Parathyroid adenoma (tissue), 2 donors: Measurements from ENCODE around the gene CYP20A1.
"Not testable (repeated sequence)": the region's sequence is repeated elsewhere in the genome, so short reads cannot be mapped to it uniquely, and the experiment has no call there.

ENCODE experiments used
- H2AFZ ChIP-seq: fragments of 300-600 bp; sonication (generic); one replicate; pipeline ENCODE4 v1.7.0; 2017; ENCODE audit warnings: antibody characterized with exemption, mild to moderate bottlenecking
- H3K27ac ChIP-seq: fragments of 300-600 bp; sonication (generic); one replicate; pipeline ENCODE4 v1.7.0; 2017
- H3K27me3 ChIP-seq: fragments of 300-600 bp; sonication (generic); one replicate; pipeline ENCODE4 v1.7.0; 2017; ENCODE audit warnings: low read length; ENCODE audit not compliant: control insufficient read depth, insufficient read depth
- H3K36me3 ChIP-seq: fragments of 300-600 bp; sonication (generic); one replicate; pipeline ENCODE4 v1.7.0; 2017; ENCODE audit warnings: low read length; ENCODE audit not compliant: control insufficient read depth, insufficient read depth
- H3K4me1 ChIP-seq: fragments of 300-600 bp; sonication (generic); one replicate; pipeline ENCODE4 v1.7.0; 2017; ENCODE audit warnings: control low read depth
- H3K4me2 ChIP-seq: fragments of 300-600 bp; sonication (generic); one replicate; pipeline ENCODE4 v1.7.0; 2017; ENCODE audit warnings: low read length
- H3K4me3 ChIP-seq: fragments of 300-600 bp; sonication (generic); one replicate; pipeline ENCODE4 v1.7.0; 2017; ENCODE audit warnings: low read depth, low read length
- H3K79me2 ChIP-seq: fragments of 300-600 bp; sonication (generic); one replicate; pipeline ENCODE4 v1.7.0; 2017; ENCODE audit warnings: control low read depth
- H3K9ac ChIP-seq: fragments of 300-600 bp; sonication (generic); one replicate; pipeline ENCODE4 v1.7.0; 2017; ENCODE audit warnings: mild to moderate bottlenecking
- H3K9me3 ChIP-seq: fragments of 300-600 bp; sonication (generic); one replicate; pipeline ENCODE4 v1.7.0; 2017; ENCODE audit warnings: low read length; ENCODE audit not compliant: control insufficient read depth
- CTCF ChIP-seq: fragments of 300-600 bp; sonication (generic); IDR thresholded peaks from one replicate; pipeline ENCODE4 v1.7.0; 2017; ENCODE audit warnings: antibody characterized with exemption, mild to moderate bottlenecking
- donor health status: primary hyperparathyroidism.

Gene CYP20A1

GRCh38 chr2:203330434-203330833 is 91.6 kb downstream of the CYP20A1 start:
- no peak overlapping the region for H3K4me3 ChIP-seq
- H3K36me3 ChIP-seq: no peaks in the 10 kb centered on the region
- no peaks in the 10 kb centered on the region for H3K9me3 ChIP-seq
- TF ChIP-seq CTCF: no peak
- H3K9ac ChIP-seq: no peak overlapping the region
- no peak overlapping the region for H3K27ac ChIP-seq
- H2AFZ ChIP-seq: no peak overlapping the region
- no peaks in the 10 kb centered on the region for H3K27me3 ChIP-seq
- H3K4me1 ChIP-seq: no peaks in the 10 kb centered on the region
- no peak overlapping the region for H3K4me2 ChIP-seq
- H3K79me2 ChIP-seq: peaks cover 27% of the 10 kb centered on the region

- Histone ChIP-seq H2AFZ (no peak overlapping the region), H3K4me3 (no peak overlapping the region), H3K4me1 (peaks cover 2% of the 10 kb centered on the region), H3K9ac (no peak overlapping the region), H3K4me2 (no peak overlapping the region), H3K36me3 (no peaks in the 10 kb centered on the region), H3K27ac (no peak overlapping the region), H3K79me2 (peaks cover 51% of the 10 kb centered on the region), H3K9me3 (no peaks in the 10 kb centered on the region), H3K27me3 (no peaks in the 10 kb centered on the region)
- no peak for TF ChIP-seq CTCF
Measured at GRCh38 chr2:203338322-203338721, 99.5 kb downstream of the CYP20A1 start.

- Histone ChIP-seq H3K4me1 (peaks cover 2% of the 10 kb centered on the region), H3K36me3 (no peaks in the 10 kb centered on the region), H2AFZ (no peak overlapping the region), H3K27me3 (no peaks in the 10 kb centered on the region), H3K79me2 (peaks cover 63% of the 10 kb centered on the region), H3K27ac (no peak overlapping the region), H3K4me2 (no peak overlapping the region), H3K9ac (no peak overlapping the region), H3K9me3 (no peaks in the 10 kb centered on the region), H3K4me3 (no peak overlapping the region)
- TF ChIP-seq CTCF: no peak
Measured at GRCh38 chr2:203340791-203341487, 102.1 kb downstream of the CYP20A1 start.

- no peak overlapping the region for H3K27ac ChIP-seq
- no peak overlapping the region for H2AFZ ChIP-seq
- no peaks in the 10 kb centered on the region for H3K27me3 ChIP-seq
- H3K4me2 ChIP-seq: no peak overlapping the region
- no peak overlapping the region for H3K9ac ChIP-seq
- no peak overlapping the region for H3K4me3 ChIP-seq
- no peaks in the 10 kb centered on the region for H3K36me3 ChIP-seq
- peaks cover 58% of the 10 kb centered on the region for H3K79me2 ChIP-seq
- no peaks in the 10 kb centered on the region for H3K9me3 ChIP-seq
- TF ChIP-seq CTCF: no peak
- peaks cover 2% of the 10 kb centered on the region for H3K4me1 ChIP-seq
Measured at GRCh38 chr2:203341741-203342310, 103.0 kb downstream of the CYP20A1 start.

GRCh38 chr2:203342374-203342773 is 103.6 kb downstream of the CYP20A1 start:
- not testable (repeated sequence) for H3K36me3 ChIP-seq, H3K4me2 ChIP-seq, H3K9ac ChIP-seq, H3K27me3 ChIP-seq, H3K9me3 ChIP-seq, H3K27ac ChIP-seq, H2AFZ ChIP-seq, H3K4me1 ChIP-seq, H3K4me3 ChIP-seq
- H3K79me2 ChIP-seq: peaks cover 57% of the 10 kb centered on the region
